ENCODE results near the gene CROCC. TPM values are rescaled to one million over a fixed set of nuclear protein-coding genes. Genes with fewer than 3 reads are reported as not detected.
A peak's percentile ranks its signal among the peaks of the same experiment; 100 is the strongest.
"Not testable (repeated sequence)": the region's sequence is repeated elsewhere in the genome, so short reads cannot be mapped to it uniquely, and the experiment has no call there.

The CROCC gene
- total RNA-seq, 1 donor from 2014 or later: 31.9 TPM

- peak in 1 of 2 donors; percentile 97 for DNase-seq (ENCODE audit: extremely low spot score in 2 of 2)
- Histone ChIP-seq H3K27me3 (no peaks in the 10 kb centered on the region), H3K4me3 (peak overlapping the region; percentile 77 to 98), H3K9me3 (no peaks in the 10 kb centered on the region), H3K27ac (peak overlapping the region; percentile 43), H3K36me3 (no peaks in the 10 kb centered on the region), H3K4me1 (peaks cover 27% of the 10 kb centered on the region)
- TF ChIP-seq POLR2AphosphoS5 (IDR thresholded peaks at IDR 0.05; ENCODE audit: insufficient read depth in 1 of 2, low read depth in 1 of 2) (no peak), POLR2A (IDR thresholded peaks at IDR 0.05) (no peak), CTCF (IDR thresholded peaks at IDR 0.05) (no peak)
- intact Hi-C loops (cut with DNase I): no loop called here
Observed at GRCh38 chr1:16913181-16913832, 8.4 kb upstream of the CROCC start.

DNA sequence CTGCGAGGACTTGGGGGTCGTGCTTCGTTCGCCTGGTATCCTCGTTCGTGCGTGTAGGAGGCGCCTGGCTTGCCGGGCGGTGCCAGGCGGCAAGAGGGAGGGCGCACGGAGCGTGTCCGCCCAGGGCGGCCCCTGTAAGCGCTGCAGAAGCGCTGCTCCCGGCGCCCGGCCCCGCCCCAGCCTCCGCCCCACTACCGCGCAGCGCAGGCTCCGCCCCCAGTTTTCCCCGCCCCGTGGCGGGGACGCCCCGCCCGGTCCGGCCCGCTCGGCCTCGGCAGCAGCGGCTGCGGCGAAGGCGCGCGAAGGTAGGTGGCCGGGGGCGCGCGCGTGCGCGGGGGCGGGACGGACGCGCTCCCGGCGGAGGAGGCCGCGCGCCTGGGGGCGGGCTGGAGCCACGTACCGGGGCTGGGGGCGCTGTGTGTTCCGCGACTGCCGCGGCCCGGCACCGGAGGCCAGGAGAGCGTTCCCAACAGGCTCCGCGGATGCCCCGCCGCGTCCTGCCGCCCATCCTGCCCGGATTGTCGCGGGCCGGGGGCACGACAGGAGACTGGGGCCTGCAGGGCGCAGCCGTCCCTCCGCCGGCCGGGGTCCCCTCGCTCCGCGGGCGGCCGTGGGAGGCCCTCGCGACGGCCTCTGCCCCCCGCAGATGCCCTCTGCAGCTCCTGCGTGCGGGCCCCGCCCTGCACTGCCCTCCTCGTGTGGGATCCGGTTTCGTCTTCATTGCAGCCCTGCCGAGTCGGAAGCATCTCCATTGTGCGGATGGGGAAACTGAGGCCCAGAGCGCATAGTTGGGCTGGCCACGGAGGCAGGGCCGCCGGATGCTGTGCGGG, 7.7 kb upstream of the CROCC start:
- no peaks in the 10 kb centered on the region for H3K9me3 ChIP-seq
- H3K4me3 ChIP-seq: peak overlapping the region; percentile 77 to 98
- H3K4me1 ChIP-seq: peaks cover 27% of the 10 kb centered on the region
- no peaks in the 10 kb centered on the region for H3K36me3 ChIP-seq
- intact Hi-C loops (cut with DNase I): no loop called here
- DNase-seq (ENCODE audit: extremely low spot score in 2 of 2): peak in 1 of 2 donors; percentile 96
- TF ChIP-seq POLR2A (IDR thresholded peaks at IDR 0.05) (peak in 1 of 2 donors; percentile 70), CTCF (IDR thresholded peaks at IDR 0.05) (peak in 2 of 3 experiments; percentile 3 to 8), POLR2AphosphoS5 (IDR thresholded peaks at IDR 0.05; ENCODE audit: insufficient read depth in 1 of 2, low read depth in 1 of 2) (peak in 1 of 2 donors; percentile 58)
- no peaks in the 10 kb centered on the region for H3K27me3 ChIP-seq
- H3K27ac ChIP-seq: peak overlapping the region; percentile 90

- DNase-seq (ENCODE audit: extremely low spot score in 2 of 2); H3K36me3 ChIP-seq; intact Hi-C loops (cut with DNase I); H3K27me3 ChIP-seq; H3K9me3 ChIP-seq: not testable (repeated sequence)
- Histone ChIP-seq H3K4me3 (peak overlapping the region; percentile 77 to 98), H3K27ac (peak overlapping the region; percentile 90), H3K4me1 (peaks cover 27% of the 10 kb centered on the region)
Observed at GRCh38 chr1:16914928-16915626, 6.7 kb upstream of the CROCC start.

- H3K27me3 ChIP-seq: no peaks in the 10 kb centered on the region
- H3K4me1 ChIP-seq: peaks cover 27% of the 10 kb centered on the region
- TF ChIP-seq POLR2AphosphoS5 (IDR thresholded peaks at IDR 0.05; ENCODE audit: insufficient read depth in 1 of 2, low read depth in 1 of 2): no peak
- TF ChIP-seq CTCF (IDR thresholded peaks at IDR 0.05): no peak
- no peak for TF ChIP-seq POLR2A (IDR thresholded peaks at IDR 0.05)
- no peaks in the 10 kb centered on the region for H3K36me3 ChIP-seq
- intact Hi-C loops (cut with DNase I): no loop called here
- no peak overlapping the region for H3K4me3 ChIP-seq
- H3K9me3 ChIP-seq: no peaks in the 10 kb centered on the region
- no peak for DNase-seq (ENCODE audit: extremely low spot score in 2 of 2)
- no peak overlapping the region for H3K27ac ChIP-seq
Observed at GRCh38 chr1:16915627-16915973, 6.1 kb upstream of the CROCC start.

- DNase-seq (ENCODE audit: extremely low spot score in 2 of 2); intact Hi-C loops (cut with DNase I); H3K27ac ChIP-seq; H3K36me3 ChIP-seq; H3K4me3 ChIP-seq; H3K9me3 ChIP-seq; H3K27me3 ChIP-seq: not testable (repeated sequence)
- peaks cover 32% of the 10 kb centered on the region for H3K4me1 ChIP-seq
Observed at GRCh38 chr1:16916036-16916880, 5.5 kb upstream of the CROCC start.
